ENCODE data around the gene CDKN1C. TPM values are rescaled to one million over a fixed set of nuclear protein-coding genes. Genes with fewer than 3 reads are reported as not detected.

The CDKN1C gene
- total and polyA plus RNA-seq, 9 donors = 170 to 290 (median 198) TPM

- H3K36me3 ChIP-seq (ENCODE audit: control insufficient read depth, insufficient read depth, low read length) = no peaks in the 10 kb centered on the region
- H3K27me3 ChIP-seq (ENCODE audit: control insufficient read depth, insufficient read depth, low read length) = peaks cover 41% of the 10 kb centered on the region
- no peak overlapping the region for H3K27ac ChIP-seq (ENCODE audit: low read length)
- peaks cover 24% of the 10 kb centered on the region for H3K4me1 ChIP-seq (ENCODE audit: control insufficient read depth, insufficient read depth, low read length)
- 84% methylated on average over 24 of the region's 30 CpGs for WGBS (ENCODE audit: insufficient coverage)
- H3K9me3 ChIP-seq (replicated peaks; ENCODE audit: control insufficient read depth, low read depth, low read length) = no peaks in the 10 kb centered on the region
- DNase-seq = no peak
- no peak overlapping the region for H3K4me3 ChIP-seq (ENCODE audit: low read length)
Measured at GRCh38 chr11:2924821-2925675, 39.5 kb upstream of the CDKN1C start.

- DNase-seq = no peak
Measured at GRCh38 chr11:2924381-2924780, 38.8 kb upstream of the CDKN1C start.

GRCh38 chr11:2923446-2924375 is 38.1 kb upstream of the CDKN1C start:
- Histone ChIP-seq H3K9me3 (replicated peaks; ENCODE audit: control insufficient read depth, low read depth, low read length) (no peaks in the 10 kb centered on the region), H3K27ac (ENCODE audit: low read length) (no peak overlapping the region), H3K4me3 (ENCODE audit: low read length) (no peak overlapping the region), H3K4me1 (ENCODE audit: control insufficient read depth, insufficient read depth, low read length) (peaks cover 25% of the 10 kb centered on the region), H3K36me3 (ENCODE audit: control insufficient read depth, insufficient read depth, low read length) (no peaks in the 10 kb centered on the region), H3K27me3 (ENCODE audit: control insufficient read depth, insufficient read depth, low read length) (peaks cover 28% of the 10 kb centered on the region)
- WGBS (ENCODE audit: insufficient coverage) = 74% methylated on average over 20 of the region's 22 CpGs
- DNase-seq = no peak

More at GRCh38 chr11:2924381-2924780, 38.8 kb upstream of the CDKN1C start:
- Histone ChIP-seq H3K4me3 (ENCODE audit: low read length) (no peak overlapping the region), H3K4me1 (ENCODE audit: control insufficient read depth, insufficient read depth, low read length) (peaks cover 24% of the 10 kb centered on the region), H3K27ac (ENCODE audit: low read length) (no peak overlapping the region), H3K36me3 (ENCODE audit: control insufficient read depth, insufficient read depth, low read length) (no peaks in the 10 kb centered on the region), H3K27me3 (ENCODE audit: control insufficient read depth, insufficient read depth, low read length) (peaks cover 34% of the 10 kb centered on the region), H3K9me3 (replicated peaks; ENCODE audit: control insufficient read depth, low read depth, low read length) (no peaks in the 10 kb centered on the region)
- WGBS (ENCODE audit: insufficient coverage) = 72% methylated on average over 7 of the region's 10 CpGs

DNA sequence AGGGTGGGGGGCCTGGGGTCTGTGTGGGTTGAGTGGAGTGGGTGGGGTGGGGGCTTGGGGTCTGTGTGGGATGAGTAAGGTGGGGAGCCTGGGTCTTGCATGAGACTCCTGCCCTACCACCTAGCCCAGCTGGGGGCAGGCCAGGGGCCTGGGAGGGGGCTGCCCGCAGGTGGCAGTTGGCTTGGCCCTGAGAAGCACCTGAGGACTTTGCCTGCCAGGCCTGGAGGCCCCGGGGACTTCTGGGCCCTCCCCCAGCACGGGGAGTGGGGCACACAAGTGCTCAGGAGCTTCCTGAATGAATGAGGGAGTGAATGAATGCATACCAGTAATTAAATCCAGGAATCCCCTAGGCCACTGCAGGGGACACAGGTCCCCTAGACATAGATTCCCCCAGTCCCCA is 37.1 kb upstream of the CDKN1C start:
- H3K27me3 ChIP-seq (ENCODE audit: control insufficient read depth, insufficient read depth, low read length) = peaks cover 18% of the 10 kb centered on the region
- DNase-seq = no peak
- H3K36me3 ChIP-seq (ENCODE audit: control insufficient read depth, insufficient read depth, low read length) = no peaks in the 10 kb centered on the region
- no peak overlapping the region for H3K4me3 ChIP-seq (ENCODE audit: low read length)
- no peak overlapping the region for H3K27ac ChIP-seq (ENCODE audit: low read length)
- H3K9me3 ChIP-seq (replicated peaks; ENCODE audit: control insufficient read depth, low read depth, low read length) = no peaks in the 10 kb centered on the region
- WGBS (ENCODE audit: insufficient coverage) = 79% methylated on average over 2 of the region's 3 CpGs
- H3K4me1 ChIP-seq (ENCODE audit: control insufficient read depth, insufficient read depth, low read length) = peaks cover 14% of the 10 kb centered on the region

DNA sequence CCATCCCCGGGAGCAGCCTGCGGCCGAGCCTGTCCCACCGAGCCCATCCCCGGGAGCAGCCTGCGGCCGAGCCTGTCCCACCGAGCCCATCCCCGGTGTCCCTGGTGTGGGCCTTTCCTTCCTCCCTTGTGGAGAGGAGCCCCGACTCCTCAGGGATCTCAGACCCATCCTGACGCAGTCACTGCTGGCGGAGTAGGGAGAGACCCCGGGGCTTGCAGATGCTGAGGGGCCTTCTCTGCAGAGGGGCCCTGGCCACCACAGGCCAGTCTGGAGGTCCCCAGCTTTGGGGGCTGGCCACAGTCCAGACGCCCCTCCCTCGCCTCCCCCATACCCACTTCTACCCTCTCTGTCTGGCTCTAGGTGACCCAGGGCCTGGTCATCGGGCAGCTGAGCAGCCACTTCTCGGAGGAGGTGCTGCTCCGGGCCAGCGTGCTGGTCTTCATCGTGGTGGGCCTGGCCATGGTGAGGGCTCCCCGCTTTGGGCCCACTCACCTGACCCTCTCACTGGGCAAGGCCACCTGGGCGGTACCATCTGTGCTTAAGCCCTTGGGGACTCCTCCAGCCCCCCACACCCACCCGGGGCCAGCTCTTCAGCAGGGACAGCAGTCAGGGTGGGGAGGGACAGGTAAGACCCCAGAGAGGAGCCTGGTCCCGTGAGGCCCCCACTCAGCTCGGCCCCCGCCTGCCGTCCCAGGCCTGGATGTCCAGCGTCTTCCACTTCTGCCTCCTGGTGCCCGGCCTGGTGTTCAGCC is 36.3 kb upstream of the CDKN1C start:
- no peak overlapping the region for H3K27ac ChIP-seq (ENCODE audit: low read length)
- H3K9me3 ChIP-seq (replicated peaks; ENCODE audit: control insufficient read depth, low read depth, low read length) = no peaks in the 10 kb centered on the region
- peaks cover 14% of the 10 kb centered on the region for H3K4me1 ChIP-seq (ENCODE audit: control insufficient read depth, insufficient read depth, low read length)
- H3K36me3 ChIP-seq (ENCODE audit: control insufficient read depth, insufficient read depth, low read length) = no peaks in the 10 kb centered on the region
- H3K4me3 ChIP-seq (ENCODE audit: low read length) = no peak overlapping the region
- no peak for DNase-seq
- WGBS (ENCODE audit: insufficient coverage) = 90% methylated on average over 14 of the region's 29 CpGs
- H3K27me3 ChIP-seq (ENCODE audit: control insufficient read depth, insufficient read depth, low read length) = peaks cover 10% of the 10 kb centered on the region

- Histone ChIP-seq H3K27ac (ENCODE audit: low read length) (no peak overlapping the region), H3K4me3 (ENCODE audit: low read length) (no peak overlapping the region), H3K9me3 (replicated peaks; ENCODE audit: control insufficient read depth, low read depth, low read length) (no peaks in the 10 kb centered on the region), H3K4me1 (ENCODE audit: control insufficient read depth, insufficient read depth, low read length) (peaks cover 14% of the 10 kb centered on the region), H3K27me3 (ENCODE audit: control insufficient read depth, insufficient read depth, low read length) (peaks cover 4% of the 10 kb centered on the region), H3K36me3 (ENCODE audit: control insufficient read depth, insufficient read depth, low read length) (no peaks in the 10 kb centered on the region)
- DNase-seq = no peak
- 72% methylated on average over 5 of the region's 16 CpGs for WGBS (ENCODE audit: insufficient coverage)
Measured at GRCh38 chr11:2921261-2921660, 35.7 kb upstream of the CDKN1C start.

- H3K4me1 ChIP-seq (ENCODE audit: control insufficient read depth, insufficient read depth, low read length) = peaks cover 14% of the 10 kb centered on the region
- no peaks in the 10 kb centered on the region for H3K36me3 ChIP-seq (ENCODE audit: control insufficient read depth, insufficient read depth, low read length)
- no peak overlapping the region for H3K27ac ChIP-seq (ENCODE audit: low read length)
- no peak overlapping the region for H3K4me3 ChIP-seq (ENCODE audit: low read length)
- H3K9me3 ChIP-seq (replicated peaks; ENCODE audit: control insufficient read depth, low read depth, low read length) = no peaks in the 10 kb centered on the region
- WGBS (ENCODE audit: insufficient coverage) = 92% methylated on average over 11 of the region's 12 CpGs
- DNase-seq = no peak
- H3K27me3 ChIP-seq (ENCODE audit: control insufficient read depth, insufficient read depth, low read length) = peaks cover 4% of the 10 kb centered on the region
Measured at GRCh38 chr11:2920343-2920742, 34.8 kb upstream of the CDKN1C start.

DNA sequence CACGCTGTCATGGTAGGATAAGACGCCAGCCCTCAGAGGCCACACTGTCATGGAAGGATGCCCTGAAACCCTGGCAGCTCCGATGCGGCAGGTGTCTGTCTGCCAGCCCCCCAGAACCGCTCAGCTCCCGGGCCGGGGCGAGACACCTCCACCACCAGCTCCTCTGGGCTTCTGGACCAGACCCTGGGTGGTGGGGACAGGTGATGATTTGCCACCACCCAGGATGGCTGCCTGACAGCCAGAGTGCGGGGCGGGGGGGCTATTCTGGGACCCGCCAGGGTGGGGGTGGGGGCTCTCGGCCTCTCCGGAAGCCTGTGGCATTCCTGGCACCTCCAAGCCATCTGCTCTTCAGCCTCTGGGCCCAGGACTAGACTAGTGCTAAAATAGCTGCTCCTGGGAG is 34.3 kb upstream of the CDKN1C start:
- Histone ChIP-seq H3K4me3 (ENCODE audit: low read length) (no peak overlapping the region), H3K36me3 (ENCODE audit: control insufficient read depth, insufficient read depth, low read length) (no peaks in the 10 kb centered on the region), H3K27me3 (ENCODE audit: control insufficient read depth, insufficient read depth, low read length) (no peaks in the 10 kb centered on the region), H3K4me1 (ENCODE audit: control insufficient read depth, insufficient read depth, low read length) (peaks cover 16% of the 10 kb centered on the region), H3K27ac (ENCODE audit: low read length) (no peak overlapping the region), H3K9me3 (replicated peaks; ENCODE audit: control insufficient read depth, low read depth, low read length) (no peaks in the 10 kb centered on the region)
- no peak for DNase-seq
- WGBS (ENCODE audit: insufficient coverage) = 89% methylated on average over 3 of the region's 13 CpGs

- no peaks in the 10 kb centered on the region for H3K27me3 ChIP-seq (ENCODE audit: control insufficient read depth, insufficient read depth, low read length)
- no peak overlapping the region for H3K4me3 ChIP-seq (ENCODE audit: low read length)
- DNase-seq = no peak
- H3K36me3 ChIP-seq (ENCODE audit: control insufficient read depth, insufficient read depth, low read length) = no peaks in the 10 kb centered on the region
- H3K4me1 ChIP-seq (ENCODE audit: control insufficient read depth, insufficient read depth, low read length) = peaks cover 21% of the 10 kb centered on the region
- H3K9me3 ChIP-seq (replicated peaks; ENCODE audit: control insufficient read depth, low read depth, low read length) = no peaks in the 10 kb centered on the region
- H3K27ac ChIP-seq (ENCODE audit: low read length) = no peak overlapping the region
- 88% methylated on average over 8 of the region's 9 CpGs for WGBS (ENCODE audit: insufficient coverage)
Measured at GRCh38 chr11:2919188-2919587, 33.6 kb upstream of the CDKN1C start.
